Peyer's patch (tissue), 4 donors: Measurements from ENCODE around the gene ST8SIA1.

Experiments used
- CTCF ChIP-seq, 6 experiments: fragments of 450-650 bp in 4 of 6; fragments of 200-600 bp in 2 of 6; sonication (generic) in 1 of 6; IDR thresholded peaks; one replicate each; pipeline ENCODE4 v1.5.1; 2017 to 2019; ENCODE audit warnings: antibody characterized with exemption in 6 of 6, mild to moderate bottlenecking in 3 of 6, moderate library complexity in 1 of 6
- POLR2A ChIP-seq, 2 donors: fragments of 450-650 bp; IDR thresholded peaks; one replicate each; pipeline ENCODE4 v1.5.1; 2017; ENCODE audit warnings: antibody characterized with exemption in 2 of 2, mild to moderate bottlenecking in 2 of 2, moderate library complexity in 2 of 2

- no peak for TF ChIP-seq POLR2A (IDR thresholded peaks at IDR 0.05)
- TF ChIP-seq CTCF (IDR thresholded peaks at IDR 0.05): no peak
Observed at GRCh38 chr12:22332202-22332601, 2.3 kb downstream of the ST8SIA1 start.
